ENCODE data around the gene NUFIP1.
A peak's percentile ranks its signal among the peaks of the same experiment; 100 is the strongest.

The NUFIP1 gene

GRCh38 chr13:44921246-44921877 is 67.9 kb downstream of the NUFIP1 start:
- Mint-ChIP-seq H3K36me3 (ENCODE audit: insufficient read depth) (peaks cover 3% of the 10 kb centered on the region), H3K27me3 (peaks cover 19 to 32% of the 10 kb centered on the region in 2 donors), H3K27ac (peak overlapping the region in 1 of 2 donors; percentile 62), H3K4me1 (ENCODE audit: low read depth in 2 of 2) (no peaks in the 10 kb centered on the region), H3K9me3 (no peaks in the 10 kb centered on the region), H3K4me3 (no peak overlapping the region)
- DNase-seq: no peak
- ATAC-seq (replicated peaks): no peak

- no peak for DNase-seq
- ATAC-seq (replicated peaks): no peak
- H3K4me1 Mint-ChIP-seq (ENCODE audit: low read depth in 2 of 2): no peaks in the 10 kb centered on the region
- peak overlapping the region in 1 of 2 donors; percentile 21 for H3K4me3 Mint-ChIP-seq
- H3K27ac Mint-ChIP-seq: peak overlapping the region in 1 of 2 donors; percentile 35
- H3K27me3 Mint-ChIP-seq: peaks cover 6 to 18% of the 10 kb centered on the region in 2 donors
- peaks cover 4% of the 10 kb centered on the region for H3K36me3 Mint-ChIP-seq (ENCODE audit: insufficient read depth)
- no peaks in the 10 kb centered on the region for H3K9me3 Mint-ChIP-seq
Measured at GRCh38 chr13:44920013-44920412, 69.3 kb downstream of the NUFIP1 start.

GRCh38 chr13:44919104-44919804 is 70.0 kb downstream of the NUFIP1 start:
- Mint-ChIP-seq H3K36me3 (ENCODE audit: insufficient read depth) (peaks cover 4% of the 10 kb centered on the region), H3K4me3 (no peak overlapping the region), H3K4me1 (ENCODE audit: low read depth in 2 of 2) (no peaks in the 10 kb centered on the region), H3K27ac (no peak overlapping the region), H3K27me3 (peaks cover 0 to 11% of the 10 kb centered on the region in 2 donors), H3K9me3 (no peaks in the 10 kb centered on the region)
- no peak for ATAC-seq (replicated peaks)
- DNase-seq: no peak

- H3K27ac Mint-ChIP-seq: no peak overlapping the region
Measured at GRCh38 chr13:44918326-44919103, 70.8 kb downstream of the NUFIP1 start.

GRCh38 chr13:44917589-44918325 is 71.5 kb downstream of the NUFIP1 start:
- Mint-ChIP-seq H3K27me3 (no peaks in the 10 kb centered on the region), H3K27ac (no peak overlapping the region), H3K4me3 (no peak overlapping the region), H3K36me3 (ENCODE audit: insufficient read depth) (peaks cover 4% of the 10 kb centered on the region), H3K4me1 (ENCODE audit: low read depth in 2 of 2) (no peaks in the 10 kb centered on the region), H3K9me3 (no peaks in the 10 kb centered on the region)
- ATAC-seq (replicated peaks) (peak; percentile 77), DNase-seq (peak; percentile 98)

More at GRCh38 chr13:44918326-44919103, 70.8 kb downstream of the NUFIP1 start:
- DNase-seq (peak; percentile 79 to 86 (median 79)), ATAC-seq (replicated peaks) (peak; percentile 78)
- H3K36me3 Mint-ChIP-seq (ENCODE audit: insufficient read depth): peaks cover 4% of the 10 kb centered on the region
- no peaks in the 10 kb centered on the region for H3K4me1 Mint-ChIP-seq (ENCODE audit: low read depth in 2 of 2)
- no peaks in the 10 kb centered on the region for H3K9me3 Mint-ChIP-seq
- H3K27me3 Mint-ChIP-seq: peaks cover 0 to 3% of the 10 kb centered on the region in 2 donors
- H3K4me3 Mint-ChIP-seq: no peak overlapping the region

GRCh38 chr13:44912278-44913016 is 76.8 kb downstream of the NUFIP1 start:
- H3K36me3 Mint-ChIP-seq (ENCODE audit: insufficient read depth): peaks cover 4% of the 10 kb centered on the region
- H3K9me3 Mint-ChIP-seq: peaks cover 0 to 4% of the 10 kb centered on the region in 2 donors
- H3K27ac Mint-ChIP-seq: no peak overlapping the region
- H3K4me1 Mint-ChIP-seq (ENCODE audit: low read depth in 2 of 2): peaks cover 5 to 6% of the 10 kb centered on the region in 2 donors
- ATAC-seq (replicated peaks): no peak
- no peak for DNase-seq
- no peak overlapping the region for H3K4me3 Mint-ChIP-seq
- H3K27me3 Mint-ChIP-seq: no peaks in the 10 kb centered on the region

- Mint-ChIP-seq H3K4me1 (ENCODE audit: low read depth in 2 of 2) (peaks cover 5 to 6% of the 10 kb centered on the region in 2 donors), H3K36me3 (ENCODE audit: insufficient read depth) (no peaks in the 10 kb centered on the region)
Measured at GRCh38 chr13:44908712-44909111, 80.6 kb downstream of the NUFIP1 start.

GRCh38 chr13:44908266-44908665 is 81.0 kb downstream of the NUFIP1 start:
- no peak overlapping the region for H3K4me3 Mint-ChIP-seq
- no peaks in the 10 kb centered on the region for H3K36me3 Mint-ChIP-seq (ENCODE audit: insufficient read depth)
- no peak overlapping the region for H3K27ac Mint-ChIP-seq
- peaks cover 5 to 6% of the 10 kb centered on the region in 2 donors for H3K4me1 Mint-ChIP-seq (ENCODE audit: low read depth in 2 of 2)
- H3K9me3 Mint-ChIP-seq: peaks cover 0 to 4% of the 10 kb centered on the region in 2 donors
- DNase-seq: no peak
- H3K27me3 Mint-ChIP-seq: peaks cover 0 to 9% of the 10 kb centered on the region in 2 donors
- ATAC-seq (replicated peaks): no peak

More at GRCh38 chr13:44908712-44909111, 80.6 kb downstream of the NUFIP1 start:
- DNase-seq (peak in 1 of 3 experiments; percentile 13), ATAC-seq (replicated peaks) (peak; percentile 71)
- Mint-ChIP-seq H3K27ac (no peak overlapping the region), H3K9me3 (peaks cover 0 to 4% of the 10 kb centered on the region in 2 donors), H3K4me3 (no peak overlapping the region), H3K27me3 (peaks cover 0 to 5% of the 10 kb centered on the region in 2 donors)

- Mint-ChIP-seq H3K4me3 (no peak overlapping the region), H3K9me3 (peaks cover 0 to 4% of the 10 kb centered on the region in 2 donors), H3K27me3 (peaks cover 12 to 25% of the 10 kb centered on the region in 2 donors), H3K4me1 (ENCODE audit: low read depth in 2 of 2) (peaks cover 5 to 6% of the 10 kb centered on the region in 2 donors), H3K36me3 (ENCODE audit: insufficient read depth) (no peaks in the 10 kb centered on the region), H3K27ac (no peak overlapping the region)
- ATAC-seq (replicated peaks) (no peak), DNase-seq (no peak)
Measured at GRCh38 chr13:44906713-44907112, 82.6 kb downstream of the NUFIP1 start.

- H3K9me3 Mint-ChIP-seq: peaks cover 0 to 4% of the 10 kb centered on the region in 2 donors
- ATAC-seq (replicated peaks): no peak
- no peak for DNase-seq
- H3K4me1 Mint-ChIP-seq (ENCODE audit: low read depth in 2 of 2): peaks cover 5 to 6% of the 10 kb centered on the region in 2 donors
- H3K4me3 Mint-ChIP-seq: no peak overlapping the region
- H3K36me3 Mint-ChIP-seq (ENCODE audit: insufficient read depth): no peaks in the 10 kb centered on the region
- peaks cover 12 to 30% of the 10 kb centered on the region in 2 donors for H3K27me3 Mint-ChIP-seq
- no peak overlapping the region for H3K27ac Mint-ChIP-seq
Measured at GRCh38 chr13:44906230-44906629, 83.0 kb downstream of the NUFIP1 start.

- no peak overlapping the region for H3K27ac Mint-ChIP-seq
- H3K4me1 Mint-ChIP-seq (ENCODE audit: low read depth in 2 of 2): peaks cover 5 to 6% of the 10 kb centered on the region in 2 donors
- H3K27me3 Mint-ChIP-seq: peaks cover 12 to 36% of the 10 kb centered on the region in 2 donors
- no peak overlapping the region for H3K4me3 Mint-ChIP-seq
- no peak for ATAC-seq (replicated peaks)
- H3K36me3 Mint-ChIP-seq (ENCODE audit: insufficient read depth): no peaks in the 10 kb centered on the region
- H3K9me3 Mint-ChIP-seq: peaks cover 0 to under 1% of the 10 kb centered on the region in 2 donors
- DNase-seq: no peak
Measured at GRCh38 chr13:44905556-44905955, 83.7 kb downstream of the NUFIP1 start.

- H3K4me1 Mint-ChIP-seq (ENCODE audit: low read depth in 2 of 2): peaks cover 5 to 6% of the 10 kb centered on the region in 2 donors
- no peak overlapping the region for H3K4me3 Mint-ChIP-seq
- ATAC-seq (replicated peaks): no peak
Measured at GRCh38 chr13:44904967-44905366, 84.3 kb downstream of the NUFIP1 start.

More at GRCh38 chr13:44904967-44905366, 84.3 kb downstream of the NUFIP1 start:
- no peak for DNase-seq
- no peaks in the 10 kb centered on the region for H3K9me3 Mint-ChIP-seq
- H3K36me3 Mint-ChIP-seq (ENCODE audit: insufficient read depth): no peaks in the 10 kb centered on the region
- H3K27me3 Mint-ChIP-seq: peaks cover 12 to 38% of the 10 kb centered on the region in 2 donors
- no peak overlapping the region for H3K27ac Mint-ChIP-seq
